Head of caudate nucleus (tissue), 42 donors: ENCODE results near the gene DNM3.
"Not testable (repeated sequence)": the region's sequence is repeated elsewhere in the genome, so short reads cannot be mapped to it uniquely, and the experiment has no call there.

Experiments
- DNase-seq, 42 donors: peaks; one replicate each; pipeline versions ENCODE4 v3.0.0 to v3.0.0-alpha.2; 2020 to 2021; ENCODE audit warnings: mixed read lengths in 7 of 42
- intact Hi-C: fragments of 100-400 bp; cut with DNase I; formaldehyde crosslinking; loops from one replicate; pipeline ENCODE4 v1.15.0; 2022

Gene DNM3

DNA sequence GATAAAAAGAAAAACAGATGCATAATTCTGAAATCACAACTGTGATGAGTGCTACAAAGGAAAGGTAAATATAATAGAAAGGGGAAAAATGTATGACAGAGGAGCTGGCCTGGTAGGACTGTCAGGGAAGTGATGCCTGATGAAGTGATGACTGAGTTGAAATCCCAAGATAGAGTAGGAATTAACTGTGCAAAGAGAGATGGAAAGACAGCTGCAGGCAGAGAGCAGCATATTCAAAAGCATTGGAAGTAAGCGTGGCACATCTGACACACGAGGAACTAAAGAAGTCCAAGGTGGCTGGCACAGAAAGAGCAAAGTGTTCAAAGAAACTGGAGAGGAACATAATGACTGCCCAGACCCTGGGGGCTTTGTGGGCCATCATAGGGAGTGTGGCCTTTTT lies 457.6 kb downstream of the DNM3 start:
- intact Hi-C loops: no loop called here
- no peak for DNase-seq

DNA sequence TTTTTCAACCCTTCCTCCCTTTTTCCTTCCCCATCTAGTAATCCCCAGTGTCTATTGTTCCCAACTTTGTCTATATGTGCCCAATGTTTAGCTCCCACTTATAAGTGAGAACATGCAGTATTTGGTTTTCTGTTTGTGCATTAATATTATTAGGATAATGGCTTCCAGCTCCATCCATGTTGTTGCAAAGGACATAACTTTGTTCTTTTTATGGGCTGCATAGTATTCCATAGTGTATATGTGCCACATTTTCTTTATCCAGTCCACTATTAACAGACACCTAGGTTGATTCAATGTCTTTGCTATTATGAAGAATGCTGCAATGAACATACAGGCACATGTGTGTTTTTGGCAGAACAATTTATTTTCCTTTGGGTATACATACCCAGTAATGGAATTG lies 458.2 kb downstream of the DNM3 start:
- no peak for DNase-seq
- intact Hi-C loops: no loop called here

DNA sequence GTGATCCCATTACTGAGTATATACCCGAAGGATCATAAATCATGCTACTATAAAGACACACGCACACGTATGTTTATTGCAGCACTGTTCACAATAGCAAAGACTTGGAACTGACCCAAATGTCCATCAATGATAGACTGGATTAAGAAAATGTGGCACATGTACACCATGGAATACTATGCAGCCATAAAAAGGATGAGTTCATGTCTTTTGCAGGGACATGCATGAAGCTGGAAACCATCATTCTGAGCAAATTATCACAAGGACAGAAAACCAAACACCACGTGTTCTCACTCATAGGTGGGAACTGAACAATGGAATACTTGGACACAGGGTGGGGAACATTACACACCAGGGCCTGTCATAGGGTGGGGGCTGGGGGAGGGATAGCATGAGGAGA lies 466.2 kb downstream of the DNM3 start:
- DNase-seq, intact Hi-C loops: not testable (repeated sequence)

DNA sequence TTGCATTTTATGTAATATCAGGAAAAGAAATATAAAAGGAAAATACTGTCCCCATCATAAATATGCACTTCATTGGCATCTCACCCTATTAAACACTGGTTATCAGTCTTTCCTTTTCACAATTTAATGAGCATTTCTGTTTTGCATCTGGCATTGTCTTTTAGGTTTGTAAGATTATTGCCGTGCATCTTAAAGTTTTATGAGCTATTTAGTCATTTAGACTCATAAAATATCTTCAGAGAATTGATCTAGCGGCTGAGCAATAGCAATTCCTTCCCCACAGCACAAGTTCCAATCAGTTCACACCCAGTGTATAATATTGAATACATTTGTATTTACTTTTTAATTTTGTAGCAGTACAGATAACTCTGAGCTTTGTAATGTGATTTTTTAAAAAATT lies 466.8 kb downstream of the DNM3 start:
- DNase-seq: no peak
- intact Hi-C loops: no loop called here

DNA sequence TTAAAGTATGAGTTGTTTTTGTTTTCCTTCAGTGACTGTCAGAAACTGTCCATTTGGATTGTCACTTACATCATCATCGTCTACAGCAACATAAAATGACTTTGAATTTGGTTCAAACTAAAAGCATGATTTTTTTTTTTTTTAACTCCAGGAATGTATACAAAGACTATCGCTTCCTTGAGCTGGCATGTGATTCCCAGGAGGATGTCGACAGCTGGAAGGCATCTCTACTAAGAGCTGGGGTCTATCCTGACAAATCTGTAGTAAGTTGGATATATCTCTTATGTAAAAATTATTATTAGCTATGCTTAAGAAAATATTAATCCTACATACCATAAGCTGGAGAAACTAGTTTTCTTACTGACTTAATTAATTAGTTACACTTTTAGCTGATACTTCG lies 467.3 kb downstream of the DNM3 start:
- intact Hi-C loops: no loop called here
- DNase-seq: no peak

DNA sequence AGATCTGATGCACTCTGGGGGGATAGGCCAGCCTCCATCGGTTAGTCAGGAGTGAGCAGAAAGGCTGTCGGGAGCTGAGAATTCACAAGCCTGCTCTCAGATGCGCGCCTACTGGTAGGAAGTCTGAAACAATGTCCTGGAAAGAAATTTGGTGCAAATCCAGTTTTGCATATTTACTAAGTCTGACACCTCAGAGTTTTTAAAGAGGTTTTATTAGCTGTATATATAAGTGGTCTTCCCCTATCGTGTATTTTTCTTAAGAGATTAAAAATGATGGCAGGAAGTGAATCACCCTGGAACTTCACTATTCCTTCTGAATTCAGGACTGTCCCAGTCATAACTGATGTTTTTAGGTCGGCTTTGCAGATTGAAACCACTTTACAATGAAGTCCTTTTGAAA lies 479.4 kb downstream of the DNM3 start:
- DNase-seq: no peak
- intact Hi-C loops: no loop called here

DNA sequence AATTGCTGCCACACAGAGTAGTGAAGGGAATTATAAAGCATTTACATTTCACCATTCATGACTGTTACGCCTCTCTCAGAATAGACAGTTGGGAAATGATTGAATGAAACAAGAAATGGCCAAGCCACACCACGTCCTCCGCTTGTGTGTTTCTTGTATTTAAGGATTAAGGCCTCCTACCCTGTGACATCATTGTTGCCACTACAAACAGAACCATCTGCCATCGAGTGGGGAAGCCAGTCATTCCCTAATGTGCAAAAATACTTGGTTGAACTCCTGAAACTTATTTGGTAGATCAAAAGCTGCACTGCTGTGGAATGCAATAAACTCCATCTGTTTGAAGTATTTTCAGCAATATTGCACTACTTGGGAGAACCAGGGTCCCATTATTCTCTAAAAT lies 480.2 kb downstream of the DNM3 start:
- intact Hi-C loops: no loop called here
- no peak for DNase-seq

DNA sequence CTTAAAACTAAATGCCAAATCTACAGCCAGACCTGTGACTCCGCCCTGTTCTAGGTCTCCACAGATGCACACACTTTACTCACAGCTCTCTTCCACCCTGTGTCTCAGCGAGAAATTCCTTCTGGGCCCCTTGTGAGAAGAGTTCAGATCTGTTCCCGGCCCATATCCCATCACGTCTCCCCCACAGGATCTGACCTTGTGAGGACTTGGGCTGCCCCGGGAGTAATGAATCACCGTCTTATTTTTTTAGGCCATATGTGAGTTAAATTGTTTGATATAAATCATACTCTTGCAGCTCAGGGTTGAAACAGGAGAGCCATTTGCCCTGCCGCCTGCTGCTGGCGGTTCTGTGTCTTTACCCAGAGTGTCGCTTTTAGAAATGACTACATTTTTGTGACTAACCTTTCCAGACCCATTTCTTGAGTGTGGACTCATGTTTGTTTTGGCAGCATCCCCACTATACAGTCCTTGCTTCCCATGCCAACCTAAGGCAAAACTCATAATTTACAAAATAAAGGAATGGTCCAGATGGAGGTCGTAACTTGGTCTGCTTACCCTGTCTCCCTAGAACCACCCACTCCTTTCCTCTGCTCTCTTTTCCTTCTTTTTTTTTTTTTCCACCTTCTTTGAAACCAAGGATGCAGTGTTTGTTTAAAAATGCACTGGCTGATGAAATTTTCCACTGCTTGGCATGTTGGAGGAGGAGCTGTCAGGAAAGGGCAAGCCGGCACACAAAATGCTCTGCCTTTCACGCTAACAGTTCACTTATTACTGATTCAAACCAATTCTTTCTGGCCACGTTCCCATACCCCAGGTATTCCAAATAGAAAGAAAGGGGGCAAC lies 481.1 kb downstream of the DNM3 start:
- intact Hi-C loops: no loop called here
- no peak for DNase-seq

DNA sequence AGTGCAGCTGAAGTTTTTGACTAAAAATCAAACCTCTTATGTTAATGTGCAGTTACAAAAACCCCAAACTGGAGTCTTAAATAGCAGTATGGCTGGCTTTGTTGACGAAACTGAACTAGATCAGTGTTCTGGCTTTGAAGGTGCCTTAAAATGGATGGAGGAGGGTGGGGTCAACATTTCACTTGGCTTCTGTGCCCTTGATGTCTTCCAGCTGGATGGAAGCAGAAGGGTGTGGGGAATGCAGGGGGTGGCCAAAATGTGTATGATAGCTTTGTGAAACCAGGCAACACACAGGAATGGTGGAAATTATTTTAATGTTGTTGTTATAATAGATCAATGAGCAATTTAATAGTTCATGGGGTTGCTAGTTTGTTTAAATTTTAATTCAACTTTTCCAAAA lies 482.4 kb downstream of the DNM3 start:
- intact Hi-C loops: no loop called here
- no peak for DNase-seq

DNA sequence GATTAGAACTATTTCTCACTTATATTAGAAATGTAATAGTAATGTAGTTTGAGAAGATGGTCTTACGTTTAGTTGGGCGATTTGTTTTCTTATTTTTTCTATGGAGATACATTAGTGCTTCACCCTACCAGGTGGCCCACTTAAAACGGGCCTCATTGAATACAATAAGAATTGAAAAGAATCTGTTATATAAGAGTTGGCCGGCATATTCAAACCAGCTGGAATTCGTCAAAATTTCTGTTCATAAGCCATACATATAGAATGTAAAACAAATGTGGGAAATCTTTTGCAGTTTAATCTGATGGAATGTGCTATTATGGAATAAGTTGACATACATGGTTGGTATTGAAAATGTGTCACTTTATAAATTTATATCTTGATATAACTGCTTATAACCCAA lies 482.8 kb downstream of the DNM3 start:
- DNase-seq: no peak
- intact Hi-C loops: no loop called here

DNA sequence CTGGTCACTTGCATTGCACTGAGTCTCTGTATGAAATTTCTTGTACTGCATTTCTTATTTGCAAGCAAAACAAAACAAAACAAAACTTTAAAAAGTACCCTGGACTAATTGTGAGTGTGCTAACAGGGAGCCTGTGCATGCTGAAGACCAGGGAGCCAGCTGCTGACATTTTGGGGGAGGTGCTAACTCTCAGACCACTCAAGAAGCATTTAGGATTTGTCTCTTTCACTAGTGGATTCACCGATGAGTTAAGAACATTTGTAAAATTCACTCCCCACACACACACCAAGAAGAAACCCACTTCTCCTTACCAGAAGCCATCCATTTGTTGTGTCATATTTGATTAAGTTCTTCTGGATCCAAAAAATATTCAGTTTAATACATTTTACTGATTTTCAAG lies 483.5 kb downstream of the DNM3 start:
- intact Hi-C loops: no loop called here
- no peak for DNase-seq

DNA sequence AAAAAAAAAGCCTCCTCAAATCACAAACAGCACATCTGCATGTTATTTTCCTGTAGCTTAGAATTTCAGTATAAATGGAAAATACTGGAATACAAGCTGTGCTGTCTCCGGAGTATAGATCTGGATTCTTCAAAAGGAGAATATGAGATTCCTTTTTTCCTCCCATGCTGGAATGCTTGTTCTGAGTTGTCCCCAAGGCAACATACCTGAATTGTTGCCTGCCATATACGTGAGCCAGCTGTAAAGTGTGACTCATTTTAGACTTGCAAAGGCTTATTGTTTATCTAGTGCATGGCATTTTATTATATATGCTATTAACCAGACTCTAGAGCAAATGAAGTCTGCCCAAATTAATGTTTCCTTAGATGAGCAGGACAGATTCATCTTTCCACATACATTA lies 484.2 kb downstream of the DNM3 start:
- intact Hi-C loops: no loop called here
- no peak for DNase-seq

DNA sequence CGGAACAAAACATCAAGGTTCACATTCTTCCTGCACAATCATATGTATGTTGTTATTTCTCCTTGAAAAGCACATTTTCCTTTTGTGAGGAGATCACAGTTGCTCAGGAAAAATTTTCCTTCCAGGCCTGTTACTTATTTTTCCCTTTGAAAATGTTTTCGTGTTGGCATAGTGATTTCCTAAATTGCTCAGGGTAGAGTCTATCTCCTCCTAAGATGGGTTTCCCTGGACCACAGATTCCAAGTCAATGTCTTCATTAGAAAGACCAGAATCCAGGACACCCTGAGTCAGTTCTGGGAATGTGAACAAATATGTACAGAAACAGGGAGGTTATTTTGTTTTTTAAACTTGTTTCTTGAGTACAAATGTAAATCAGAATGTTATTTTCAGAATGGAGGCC lies 484.8 kb downstream of the DNM3 start:
- intact Hi-C loops: no loop called here
- no peak for DNase-seq

DNA sequence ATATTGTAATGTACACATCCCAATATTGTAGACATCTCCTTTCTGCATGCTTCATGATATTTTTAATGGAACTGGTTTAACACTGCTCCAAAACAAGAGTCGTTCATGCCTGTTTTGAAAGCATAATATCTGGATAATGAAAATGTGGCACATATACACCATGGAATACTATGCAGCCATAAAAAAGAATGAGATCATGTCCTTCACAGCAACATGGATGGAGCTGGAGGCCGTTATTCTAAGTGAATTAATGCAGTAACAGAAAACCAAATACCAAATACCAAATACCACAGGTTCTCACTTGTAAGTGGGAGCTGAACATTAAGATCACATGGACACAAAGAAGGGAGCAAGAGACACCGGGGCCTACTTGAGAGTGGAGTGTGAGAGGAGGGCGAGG lies 487.0 kb downstream of the DNM3 start:
- intact Hi-C loops: no loop called here
- DNase-seq: no peak

DNA sequence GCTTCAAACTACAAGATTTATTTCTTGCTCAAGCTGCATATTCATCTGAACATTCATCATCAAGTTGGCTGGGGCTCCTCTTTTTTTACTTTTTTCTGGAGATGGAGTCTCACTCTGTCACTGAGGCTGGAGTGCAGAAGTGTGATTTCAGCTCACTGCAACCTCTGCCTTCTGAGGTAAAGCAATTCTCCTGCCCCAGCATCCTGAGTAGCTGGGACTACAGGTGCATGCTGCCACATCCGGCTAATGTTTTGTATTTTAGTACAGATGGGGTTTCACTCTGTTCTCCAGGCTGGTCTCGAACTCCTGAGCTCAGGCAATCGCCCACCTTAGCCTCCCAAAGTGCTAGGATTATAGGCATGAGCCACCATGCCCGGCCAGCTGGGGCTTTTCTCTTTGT lies 490.9 kb downstream of the DNM3 start:
- DNase-seq: no peak
- intact Hi-C loops: no loop called here

DNA sequence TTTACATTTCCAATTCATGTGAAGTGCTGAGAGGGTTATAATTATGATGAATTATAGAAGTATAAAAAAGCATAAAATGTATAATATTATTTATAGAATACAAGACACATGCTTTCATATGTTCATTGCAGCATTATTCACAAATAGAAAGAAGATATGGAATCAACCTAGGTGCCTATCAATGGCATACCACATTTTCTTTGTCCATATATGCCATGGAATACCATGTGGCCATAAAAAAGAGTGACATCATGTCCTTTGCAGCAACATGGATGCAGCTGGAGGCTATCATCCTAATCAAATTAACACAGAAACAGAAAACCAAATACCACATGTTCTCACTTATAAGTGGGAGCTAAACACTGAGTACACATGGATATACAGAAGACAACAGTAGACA lies 494.1 kb downstream of the DNM3 start:
- intact Hi-C loops: no loop called here
- DNase-seq: no peak

DNA sequence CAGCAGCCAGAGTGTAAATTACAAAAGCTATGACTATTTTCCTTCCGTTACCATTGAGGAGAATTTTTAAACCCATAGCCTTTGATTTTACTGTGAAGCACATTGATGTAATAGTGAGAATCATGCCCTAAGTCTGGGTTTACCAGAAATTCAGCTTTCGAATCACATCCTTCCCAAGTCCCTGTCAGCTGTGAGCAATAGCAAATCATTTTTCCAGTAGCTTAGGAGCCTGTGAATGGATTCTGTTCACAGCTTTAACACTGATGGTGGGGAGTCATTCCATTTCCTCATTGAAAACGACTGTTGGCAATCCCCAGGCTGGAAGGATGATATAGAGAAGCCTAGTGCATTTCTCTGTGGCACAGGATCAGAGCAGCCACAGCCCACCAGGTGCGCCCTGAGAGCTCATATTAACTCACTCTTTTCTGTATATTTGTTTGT lies 497.0 kb downstream of the DNM3 start:
- intact Hi-C loops: no loop called here
- DNase-seq: no peak

DNA sequence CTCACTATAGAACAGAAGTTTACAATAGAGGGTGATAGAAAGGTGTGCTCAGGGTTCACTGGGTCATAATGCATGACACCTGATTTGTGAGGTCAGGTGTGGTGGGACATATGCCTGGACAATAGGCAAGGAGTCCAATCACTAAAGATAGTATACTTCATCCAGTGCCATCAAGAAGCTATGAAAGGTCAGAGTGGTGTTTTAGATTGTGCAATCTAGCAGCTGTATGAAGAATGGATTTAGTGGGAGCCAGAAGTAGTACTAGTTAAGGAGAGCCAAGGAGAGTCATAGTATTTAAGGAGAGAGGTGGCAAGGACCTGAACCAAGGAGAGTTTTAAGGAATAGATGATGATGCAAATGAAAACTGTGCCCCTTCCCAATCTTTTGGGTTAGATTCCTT lies 498.5 kb downstream of the DNM3 start:
- intact Hi-C loops: no loop called here
- DNase-seq: no peak

DNA sequence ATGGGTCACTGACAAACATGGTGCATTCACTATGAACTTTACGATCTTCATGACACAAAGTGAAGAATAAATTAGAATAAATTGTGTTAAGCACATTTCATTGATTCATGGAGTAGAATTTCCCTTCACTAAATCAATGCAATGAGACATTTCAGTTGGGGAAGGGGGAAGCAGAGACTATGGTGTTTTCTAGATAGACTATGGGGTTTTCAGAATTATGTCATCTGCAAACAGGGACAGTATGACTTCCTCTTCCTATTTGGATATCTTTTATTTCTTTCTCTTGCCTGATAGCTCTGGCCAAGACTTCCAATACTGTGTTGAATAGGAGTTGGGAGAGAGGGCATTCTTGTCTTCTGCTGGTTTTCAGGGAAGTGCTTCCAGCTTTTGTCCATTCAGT lies 499.2 kb downstream of the DNM3 start:
- intact Hi-C loops: no loop called here
- no peak for DNase-seq

DNA sequence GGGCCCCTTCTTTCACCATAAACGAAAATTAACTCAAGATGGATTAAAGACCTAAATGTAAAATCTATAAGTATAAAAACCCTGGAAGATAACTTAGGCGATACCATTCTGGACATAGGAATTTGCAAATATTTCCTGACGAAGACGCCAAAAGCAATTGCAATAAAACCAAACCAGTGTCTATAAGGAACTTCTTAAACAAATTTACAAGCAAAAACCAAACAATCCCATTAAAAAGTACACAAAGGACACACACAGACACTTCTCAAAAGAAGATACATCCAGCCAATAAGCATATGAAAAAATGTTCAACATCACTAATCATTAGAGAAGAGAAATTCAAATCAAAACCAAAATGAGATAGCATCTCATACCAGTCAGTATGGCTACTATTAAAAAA lies 500.4 kb downstream of the DNM3 start:
- intact Hi-C loops: no loop called here
- DNase-seq: no peak

DNA sequence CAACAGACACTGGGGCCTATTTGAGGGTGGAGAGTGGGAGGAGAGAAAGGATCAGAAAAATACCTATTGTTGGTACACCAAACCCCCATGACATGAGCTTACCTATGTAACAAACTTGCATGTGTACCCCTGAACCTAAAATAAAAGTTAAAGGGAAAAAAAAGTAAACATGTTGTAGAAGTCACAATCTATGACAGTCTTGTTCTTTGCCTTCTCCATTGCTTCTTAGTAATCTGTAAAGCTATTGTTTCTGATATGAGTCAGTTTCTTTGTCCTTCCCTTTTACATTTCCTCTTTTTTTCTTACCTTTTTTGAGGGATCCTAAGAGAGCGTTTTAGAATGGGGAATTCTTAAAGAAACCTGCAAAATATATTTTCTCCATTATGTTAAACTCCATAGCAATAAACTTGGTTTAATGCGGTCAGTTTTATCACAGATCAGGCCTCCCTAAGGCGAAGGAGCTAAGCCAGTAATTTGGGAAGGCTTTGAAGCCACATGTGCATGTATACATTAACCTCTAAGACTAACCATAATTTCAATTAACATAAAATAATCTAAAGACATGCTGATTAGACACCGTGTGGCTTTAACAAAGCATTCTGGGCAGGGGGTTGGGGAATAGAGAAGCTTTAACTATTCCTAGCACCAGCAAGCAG lies 501.4 kb downstream of the DNM3 start:
- intact Hi-C loops: no loop called here
- no peak for DNase-seq
